Gastroesophageal sphincter (tissue), 4 donors: ENCODE results near the gene AIFM3. TPM values are rescaled to one million over a fixed set of nuclear protein-coding genes. Genes with fewer than 3 reads are reported as not detected.

Source experiments
- ATAC-seq: fragments of 150-250 bp; one replicate; pipeline ENCODE4 v1.9.1; 2016; ENCODE audit warnings: mild to moderate bottlenecking, moderate library complexity
- H3K27ac ChIP-seq, 4 donors: fragments of 200-600 bp; sonication (generic) in 3 of 4; 1 replicate in 3 of 4; 2 replicates in 1 of 4; pipeline ENCODE4 v1.5.1; 2016 to 2019
- H3K27me3 ChIP-seq: fragments of 200-600 bp; sonication (generic); one replicate; pipeline ENCODE4 v1.5.1; 2019
- H3K36me3 ChIP-seq, 2 donors: fragments of 200-600 bp; sonication (generic); one replicate each; pipeline ENCODE4 v1.5.1; 2019; ENCODE audit warnings: control low read depth in 1 of 2
- H3K4me1 ChIP-seq, 3 donors: fragments of 200-600 bp; sonication (generic); 1 replicate in 2 of 3; 2 replicates in 1 of 3; pipeline ENCODE4 v1.5.1; 2016 to 2019; ENCODE audit warnings: control low read depth in 2 of 3
- H3K4me3 ChIP-seq, 2 donors: fragments of 200-600 bp; sonication (generic); one replicate each; pipeline ENCODE4 v1.5.1; 2019; ENCODE audit warnings: mild to moderate bottlenecking in 1 of 2, moderate library complexity in 1 of 2
- H3K9me3 ChIP-seq, 3 donors: fragments of 200-600 bp; sonication (generic); one replicate each; pipeline ENCODE4 v1.5.1; 2017 to 2019; ENCODE audit warnings: control low read depth in 2 of 3
- EP300 ChIP-seq: sonication (generic); formaldehyde crosslinking; IDR thresholded peaks from one replicate; pipeline ENCODE4 v1.6.1; 2017; ENCODE audit warnings: antibody characterized with exemption, mild to moderate bottlenecking
- POLR2A ChIP-seq, 2 donors: fragments of 450-650 bp; IDR thresholded peaks; one replicate each; pipeline ENCODE4 v1.6.1; 2017; ENCODE audit warnings: antibody characterized with exemption in 2 of 2, mild to moderate bottlenecking in 2 of 2, moderate library complexity in 1 of 2
- POLR2AphosphoS5 ChIP-seq: sonication (generic); formaldehyde crosslinking; IDR thresholded peaks from one replicate; pipeline ENCODE4 v1.6.1; 2017; ENCODE audit warnings: antibody characterized with exemption
- WGBS, 2 donors: methylation state at CpG; one replicate each; pipeline ENCODE4 v1.1.5; 2018; ENCODE audit warnings: low coverage in 1 of 2; 5-methylcytosine and 5-hydroxymethylcytosine counted together
- total RNA-seq, 4 donors: library from RNA; depleted of rRNA; stranded (reverse); fragments of >200 nt; gene quantifications; one replicate each; pipeline ENCODE4 v1.1.0, GENCODE V29; 2016
- TF ChIP-seq, protein P1 (sequence below), 4 experiments: fragments of 200-600 bp in 2 of 4; fragments of 450-650 bp in 2 of 4; sonication (generic) in 1 of 4; IDR thresholded peaks; one replicate each; pipeline ENCODE4 v1.5.1; 2017 to 2019; ENCODE audit warnings: antibody characterized with exemption in 4 of 4, mild to moderate bottlenecking in 2 of 4, moderate library complexity in 2 of 4

The AIFM3 gene
- total RNA-seq, 4 donors from 2014 or later = 0.27 to 3.2 (median 2.0) TPM; not detected in 1

DNA sequence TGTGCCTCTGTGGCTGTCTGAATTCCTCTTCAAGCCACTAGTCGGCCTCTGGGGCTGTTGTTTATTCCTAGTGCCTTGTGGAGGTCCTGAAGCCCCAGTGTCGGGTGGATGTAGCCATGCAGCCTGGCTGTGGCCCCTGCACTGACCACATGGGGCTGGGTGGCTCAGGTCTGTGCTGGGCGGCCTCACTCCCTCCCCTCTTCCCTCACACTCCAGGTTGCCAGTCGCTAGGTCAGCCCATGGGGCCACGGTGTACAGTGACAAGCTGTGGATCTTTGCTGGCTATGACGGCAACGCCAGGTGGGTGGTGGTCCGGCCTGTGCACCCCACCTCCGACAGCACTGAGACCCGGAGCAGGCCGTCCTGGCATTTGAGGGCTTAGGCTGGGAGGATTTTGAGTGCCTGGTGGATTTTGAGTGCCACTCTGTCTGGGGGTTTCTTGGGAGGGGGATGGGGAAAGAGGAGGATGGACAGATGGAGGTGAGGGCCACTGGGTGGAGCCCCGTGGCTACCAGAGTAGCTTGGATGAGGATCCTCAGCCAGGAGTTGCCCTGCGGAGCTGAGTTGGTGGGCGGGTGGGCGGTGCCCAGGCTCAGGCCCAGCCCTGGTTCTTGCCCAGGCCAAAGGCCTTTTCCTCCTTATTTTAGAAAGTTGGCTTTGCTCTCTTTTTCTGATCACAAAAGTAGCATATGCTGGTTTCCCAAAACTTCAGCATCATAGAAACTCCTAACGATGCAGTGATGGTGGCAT lies 21.7 kb downstream of the AIFM3 start:
- no peak for ATAC-seq
- Histone ChIP-seq H3K4me3 (no peak overlapping the region), H3K27me3 (no peaks in the 10 kb centered on the region), H3K9me3 (no peaks in the 10 kb centered on the region), H3K27ac (no peak overlapping the region), H3K4me1 (peaks cover 0 to 10% (median 3%) of the 10 kb centered on the region in 3 donors), H3K36me3 (peaks cover 0 to 94% of the 10 kb centered on the region in 2 donors)
- WGBS, 2 donors = 63% methylated on average over 2 of the region's 16 CpGs; no CpG with 5 or more reads in 1 of the 2 donors
- TF ChIP-seq POLR2A (IDR thresholded peaks at IDR 0.05) = no peak
- no peak for TF ChIP-seq EP300
- TF ChIP-seq, protein P1, sequence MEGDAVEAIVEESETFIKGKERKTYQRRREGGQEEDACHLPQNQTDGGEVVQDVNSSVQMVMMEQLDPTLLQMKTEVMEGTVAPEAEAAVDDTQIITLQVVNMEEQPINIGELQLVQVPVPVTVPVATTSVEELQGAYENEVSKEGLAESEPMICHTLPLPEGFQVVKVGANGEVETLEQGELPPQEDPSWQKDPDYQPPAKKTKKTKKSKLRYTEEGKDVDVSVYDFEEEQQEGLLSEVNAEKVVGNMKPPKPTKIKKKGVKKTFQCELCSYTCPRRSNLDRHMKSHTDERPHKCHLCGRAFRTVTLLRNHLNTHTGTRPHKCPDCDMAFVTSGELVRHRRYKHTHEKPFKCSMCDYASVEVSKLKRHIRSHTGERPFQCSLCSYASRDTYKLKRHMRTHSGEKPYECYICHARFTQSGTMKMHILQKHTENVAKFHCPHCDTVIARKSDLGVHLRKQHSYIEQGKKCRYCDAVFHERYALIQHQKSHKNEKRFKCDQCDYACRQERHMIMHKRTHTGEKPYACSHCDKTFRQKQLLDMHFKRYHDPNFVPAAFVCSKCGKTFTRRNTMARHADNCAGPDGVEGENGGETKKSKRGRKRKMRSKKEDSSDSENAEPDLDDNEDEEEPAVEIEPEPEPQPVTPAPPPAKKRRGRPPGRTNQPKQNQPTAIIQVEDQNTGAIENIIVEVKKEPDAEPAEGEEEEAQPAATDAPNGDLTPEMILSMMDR (IDR thresholded peaks at IDR 0.05) = no peak
- no peak for TF ChIP-seq POLR2AphosphoS5

DNA sequence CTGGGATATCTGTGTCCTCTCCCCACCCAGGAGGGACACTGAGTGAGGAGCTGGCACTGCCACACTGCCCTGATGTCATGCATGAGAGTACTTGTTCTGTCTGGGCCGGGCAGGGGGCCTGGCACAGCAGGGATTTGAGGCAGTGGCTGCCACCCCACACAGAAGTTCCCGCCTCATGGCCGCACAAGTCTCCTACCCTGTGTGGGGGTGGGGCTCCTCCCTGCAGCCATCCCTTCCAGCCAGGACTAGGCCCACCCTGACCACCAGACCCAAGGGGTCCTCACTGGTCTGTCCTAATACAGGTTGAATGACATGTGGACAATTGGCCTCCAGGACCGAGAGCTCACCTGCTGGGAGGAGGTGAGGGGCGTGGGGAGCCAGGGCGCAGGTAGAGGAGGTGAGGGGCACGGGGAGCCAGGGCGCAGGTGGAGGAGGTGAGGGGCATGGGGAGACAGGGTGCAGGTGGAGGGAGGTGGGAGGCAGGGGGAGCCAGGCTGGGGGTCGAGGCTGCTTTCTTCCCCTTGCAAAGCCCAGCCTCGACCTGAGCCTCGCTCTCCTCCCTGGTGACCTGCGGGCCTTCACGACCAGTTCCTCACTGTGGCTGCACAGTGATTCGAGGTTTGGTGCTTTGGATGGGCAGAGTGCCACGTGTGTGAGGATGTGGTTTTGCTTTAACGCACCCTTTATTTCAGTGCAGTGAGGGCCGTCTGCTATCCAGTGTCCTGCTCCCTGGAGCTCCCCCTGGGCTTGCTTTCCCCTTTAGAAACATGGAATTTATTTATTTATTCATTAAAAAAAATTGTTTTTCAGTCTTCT lies 22.5 kb downstream of the AIFM3 start:
- H3K36me3 ChIP-seq = peaks cover 0 to 96% of the 10 kb centered on the region in 2 donors
- WGBS, 2 donors = 71 to 77% methylated on average over 3 to 4 of the region's 17 CpGs
- no peak for TF ChIP-seq POLR2A (IDR thresholded peaks at IDR 0.05)
- TF ChIP-seq, protein P1 (IDR thresholded peaks at IDR 0.05) = no peak
- no peak for TF ChIP-seq POLR2AphosphoS5
- TF ChIP-seq EP300 = no peak
- H3K27me3 ChIP-seq = no peaks in the 10 kb centered on the region
- no peak overlapping the region for H3K27ac ChIP-seq
- H3K9me3 ChIP-seq = no peaks in the 10 kb centered on the region
- no peak for ATAC-seq
- peaks cover 0 to 2% (median 0%) of the 10 kb centered on the region in 3 donors for H3K4me1 ChIP-seq
- no peak overlapping the region for H3K4me3 ChIP-seq

DNA sequence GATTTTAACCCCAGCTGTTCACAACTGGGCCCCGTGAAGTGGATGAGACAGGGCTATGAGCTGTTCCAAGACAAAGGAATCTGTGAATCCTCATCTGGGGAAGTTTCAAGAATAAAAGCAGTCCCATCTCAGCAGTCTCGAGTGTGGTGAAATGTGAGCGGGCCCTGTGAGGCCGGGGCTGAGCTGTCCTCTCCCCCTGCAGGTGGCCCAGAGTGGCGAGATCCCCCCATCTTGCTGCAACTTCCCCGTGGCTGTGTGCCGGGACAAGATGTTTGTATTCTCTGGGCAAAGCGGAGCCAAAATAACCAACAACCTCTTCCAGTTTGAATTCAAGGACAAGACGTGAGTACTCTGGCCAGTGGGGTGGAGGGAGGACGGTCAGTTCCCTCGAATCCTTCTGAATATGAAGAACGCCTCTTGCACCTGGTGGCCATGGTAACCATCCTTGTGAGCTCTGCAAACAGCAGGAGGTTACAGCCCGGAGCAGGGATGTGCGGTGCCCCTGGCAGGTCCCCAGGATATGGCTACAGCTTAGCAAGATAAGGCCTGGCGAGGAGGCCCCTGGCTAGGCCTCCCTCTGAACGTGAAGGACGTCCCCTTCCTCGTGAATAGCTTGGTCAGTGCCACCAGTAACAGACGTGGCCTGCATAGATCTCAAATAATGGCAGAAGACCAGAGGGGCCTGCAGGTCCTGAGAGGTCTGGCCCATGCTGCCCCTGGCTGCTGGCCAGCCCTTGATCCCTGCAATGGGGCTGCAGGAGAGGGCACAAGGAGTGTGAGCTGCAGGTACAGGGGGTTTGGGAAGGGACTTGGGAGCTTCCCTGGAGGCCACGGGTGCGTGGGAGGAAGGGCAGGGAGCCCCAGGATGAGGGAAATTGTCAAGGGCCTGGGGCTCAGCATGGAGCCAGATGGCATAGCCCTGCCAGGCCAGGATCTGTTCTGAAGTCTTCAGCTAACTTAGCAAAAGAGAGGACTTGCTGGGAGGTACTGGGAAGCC lies 23.4 kb downstream of the AIFM3 start:
- TF ChIP-seq POLR2A (IDR thresholded peaks at IDR 0.05) = no peak
- TF ChIP-seq, protein P1 (IDR thresholded peaks at IDR 0.05) = no peak
- no peak for TF ChIP-seq EP300
- no peak for TF ChIP-seq POLR2AphosphoS5
- H3K4me1 ChIP-seq = no peaks in the 10 kb centered on the region
- no peak overlapping the region for H3K27ac ChIP-seq
- no peaks in the 10 kb centered on the region for H3K27me3 ChIP-seq
- 68 to 88% methylated on average over 7 to 8 of the region's 21 CpGs for WGBS, 2 donors
- H3K9me3 ChIP-seq = no peaks in the 10 kb centered on the region
- peaks cover 0 to 96% of the 10 kb centered on the region in 2 donors for H3K36me3 ChIP-seq
- H3K4me3 ChIP-seq = no peak overlapping the region
- ATAC-seq = no peak

DNA sequence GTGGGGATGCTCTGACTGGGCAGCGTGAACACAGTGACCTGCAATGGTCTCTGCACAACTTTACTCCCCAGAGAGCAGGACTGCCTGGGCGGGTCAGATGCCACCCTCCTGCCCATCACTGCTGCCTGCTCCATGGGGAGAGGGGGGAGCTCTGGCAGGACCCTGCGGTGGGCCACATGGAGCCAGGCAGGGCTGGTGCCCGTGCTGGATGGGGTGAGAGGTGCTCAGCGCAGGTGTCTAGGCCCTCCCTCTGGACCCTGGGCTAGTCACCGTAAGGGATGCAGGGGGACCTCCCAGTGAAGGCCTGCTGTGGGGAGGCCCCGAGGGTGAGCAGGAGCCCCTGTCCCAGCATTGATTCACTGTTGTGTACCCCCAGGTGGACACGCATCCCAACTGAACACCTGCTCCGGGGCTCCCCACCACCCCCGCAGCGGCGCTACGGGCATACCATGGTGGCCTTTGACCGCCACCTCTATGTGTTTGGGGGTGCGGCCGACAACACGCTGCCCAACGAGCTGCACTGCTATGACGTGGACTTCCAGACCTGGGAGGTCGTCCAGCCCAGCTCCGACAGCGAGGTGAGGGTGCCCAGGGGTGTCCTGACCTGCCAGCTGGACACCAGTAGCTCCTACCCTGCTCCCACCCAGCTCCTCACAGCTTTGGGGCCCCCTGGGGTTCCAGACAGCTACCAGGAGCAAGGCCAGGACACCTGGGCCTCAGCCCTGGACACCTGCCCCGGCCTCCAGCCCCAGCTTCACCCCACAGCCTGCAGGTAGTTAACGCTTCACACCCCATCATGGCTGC lies 24.4 kb downstream of the AIFM3 start:
- H3K9me3 ChIP-seq = no peaks in the 10 kb centered on the region
- H3K4me3 ChIP-seq = no peak overlapping the region
- TF ChIP-seq POLR2AphosphoS5 (no peak), EP300 (no peak), POLR2A (IDR thresholded peaks at IDR 0.05) (no peak)
- TF ChIP-seq, protein P1 (IDR thresholded peaks at IDR 0.05) = no peak
- no peaks in the 10 kb centered on the region for H3K27me3 ChIP-seq
- peaks cover 0 to 99% of the 10 kb centered on the region in 2 donors for H3K36me3 ChIP-seq
- 93% methylated on average over 3 of the region's 24 CpGs; no CpG with 5 or more reads in 1 of the 2 donors for WGBS, 2 donors
- no peaks in the 10 kb centered on the region for H3K4me1 ChIP-seq
- no peak overlapping the region for H3K27ac ChIP-seq
- ATAC-seq = no peak
